GM18858 (cell line): Measurements from ENCODE around the gene LDLRAP1.

Source experiments
- ATAC-seq: cut with Tn5 transposase; IDR thresholded peaks from one replicate; pipeline ENCODE4 v1.9.1; 2021; ENCODE audit not compliant: unreplicated experiment

The LDLRAP1 gene

DNA sequence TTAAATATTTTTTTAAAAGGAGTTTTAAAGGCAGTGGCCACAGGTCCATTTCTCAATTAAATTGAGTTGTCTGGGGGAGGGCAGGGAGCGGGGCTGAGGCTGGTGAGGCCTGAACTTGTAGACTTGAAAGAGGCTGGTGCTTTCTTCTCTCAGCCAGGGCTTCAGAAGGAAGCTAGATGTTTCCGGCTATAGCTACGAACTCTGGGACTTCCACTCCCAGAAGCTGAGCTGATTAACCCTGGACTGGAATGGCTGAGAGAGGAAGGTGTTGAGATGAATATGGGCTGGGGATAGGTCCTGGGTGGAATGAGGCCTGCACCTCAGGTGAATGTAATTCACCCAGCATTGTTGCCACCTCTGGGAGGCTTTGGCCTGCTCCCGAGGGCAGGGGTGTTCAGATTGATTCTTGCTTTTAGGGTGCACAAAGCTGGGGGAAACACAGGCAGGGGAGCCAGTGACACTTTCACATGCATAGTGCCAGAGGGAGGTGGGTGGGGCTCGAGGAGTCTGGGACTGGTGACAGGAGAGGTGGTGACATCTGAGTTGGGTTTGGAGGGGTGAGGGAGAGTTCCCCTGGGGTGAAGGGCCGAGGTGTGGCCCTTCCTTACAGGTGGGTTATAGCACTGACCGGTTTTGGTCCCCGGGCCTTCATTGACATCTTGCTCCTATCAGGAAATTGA lies 18.2 kb downstream of the LDLRAP1 start:
- ATAC-seq: no peak

DNA sequence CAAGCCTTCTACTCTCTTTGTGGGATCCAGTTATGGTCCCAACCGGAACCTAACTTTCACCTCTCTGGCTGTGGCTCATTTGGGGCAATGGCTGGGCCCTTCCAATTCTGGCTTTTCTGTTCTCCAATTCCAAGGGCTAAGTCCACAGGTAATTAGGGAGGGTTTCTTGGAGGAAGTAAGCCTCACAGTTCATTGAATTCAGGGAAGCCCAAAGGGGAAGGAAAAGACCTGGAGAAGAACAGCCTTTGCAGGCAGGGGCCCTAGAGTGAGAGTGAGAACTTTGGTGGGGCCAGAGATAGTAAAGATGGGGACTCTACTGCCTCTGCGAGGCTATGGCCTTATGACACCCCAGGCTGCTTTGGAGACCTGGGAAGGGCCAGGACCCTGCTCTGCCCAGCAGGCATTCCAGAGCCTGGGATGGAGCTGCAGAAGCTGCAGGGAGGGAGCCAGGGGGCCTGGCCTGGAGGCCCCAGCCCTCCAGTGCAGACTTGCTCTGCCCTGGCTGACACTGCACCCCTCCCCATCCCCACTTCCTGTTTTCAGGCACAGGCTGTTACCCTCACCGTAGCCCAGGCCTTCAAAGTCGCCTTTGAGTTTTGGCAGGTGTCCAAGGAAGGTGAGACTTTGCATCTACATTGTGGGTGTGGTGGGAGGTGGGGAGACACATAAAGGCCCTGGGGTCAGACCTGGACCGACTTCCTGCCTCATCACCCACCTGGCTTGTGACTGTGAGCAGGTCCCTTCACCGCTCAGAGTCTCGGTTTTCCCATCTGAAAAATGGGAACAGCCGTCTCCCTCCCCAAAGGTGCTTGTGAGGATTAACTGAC lies 18.9 kb downstream of the LDLRAP1 start:
- peak; percentile 42 for ATAC-seq

DNA sequence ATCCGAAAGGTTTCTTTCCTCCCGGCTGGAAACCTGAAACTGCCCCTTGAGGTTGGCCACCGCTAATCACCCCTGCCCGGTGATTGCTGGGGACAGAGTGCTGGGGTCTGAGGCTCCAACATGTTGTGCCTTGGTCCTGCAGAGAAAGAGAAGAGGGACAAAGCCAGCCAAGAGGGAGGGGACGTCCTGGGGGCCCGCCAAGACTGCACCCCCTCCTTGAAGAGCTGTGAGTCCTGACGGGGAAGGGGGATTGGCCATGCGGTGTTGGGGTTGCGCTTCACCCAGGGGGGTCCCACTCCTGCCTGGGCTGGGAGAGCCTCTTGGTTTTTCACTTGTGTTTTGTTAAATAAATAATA lies 19.5 kb downstream of the LDLRAP1 start:
- no peak for ATAC-seq

DNA sequence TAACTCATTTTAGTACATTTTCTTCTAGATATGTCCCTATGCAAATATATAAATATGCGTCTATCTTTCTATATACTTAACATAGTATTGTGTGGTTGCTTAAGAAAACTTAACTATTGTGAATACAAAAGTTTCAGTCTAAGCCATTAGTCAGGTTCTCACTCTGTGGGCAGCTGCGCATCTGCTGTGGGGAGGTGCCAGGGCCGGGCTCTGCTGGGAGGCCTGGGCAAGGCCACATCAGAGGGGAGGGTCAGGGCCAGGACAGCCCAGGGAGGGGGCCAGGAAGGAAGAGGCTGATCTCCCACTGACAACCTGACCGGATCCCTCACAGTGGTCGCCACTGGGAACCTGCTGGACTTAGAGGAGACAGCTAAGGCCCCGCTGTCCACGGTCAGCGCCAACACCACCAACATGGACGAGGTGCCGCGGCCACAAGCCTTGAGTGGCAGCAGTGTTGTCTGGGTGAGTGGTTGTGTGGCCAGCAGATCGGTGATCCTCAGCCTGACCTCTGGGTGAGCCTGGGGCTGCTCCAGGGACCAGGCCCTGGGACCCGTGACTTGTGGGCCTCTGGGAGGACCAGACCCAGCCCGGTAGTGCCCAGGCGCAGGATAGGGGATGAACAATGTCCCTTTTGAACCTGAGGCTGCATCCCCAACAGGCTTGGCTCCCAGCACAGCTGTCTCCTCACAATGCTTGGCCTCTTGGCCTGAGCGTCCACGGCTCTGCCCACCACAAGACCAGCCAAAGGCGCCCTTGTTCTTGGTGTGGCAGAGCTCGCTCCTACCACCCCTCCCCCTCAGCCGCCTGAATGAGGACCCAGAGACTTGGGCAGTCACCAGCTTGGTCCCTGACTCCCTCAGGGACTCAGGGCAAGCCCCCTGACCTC lies 20.2 kb downstream of the LDLRAP1 start:
- ATAC-seq: no peak

DNA sequence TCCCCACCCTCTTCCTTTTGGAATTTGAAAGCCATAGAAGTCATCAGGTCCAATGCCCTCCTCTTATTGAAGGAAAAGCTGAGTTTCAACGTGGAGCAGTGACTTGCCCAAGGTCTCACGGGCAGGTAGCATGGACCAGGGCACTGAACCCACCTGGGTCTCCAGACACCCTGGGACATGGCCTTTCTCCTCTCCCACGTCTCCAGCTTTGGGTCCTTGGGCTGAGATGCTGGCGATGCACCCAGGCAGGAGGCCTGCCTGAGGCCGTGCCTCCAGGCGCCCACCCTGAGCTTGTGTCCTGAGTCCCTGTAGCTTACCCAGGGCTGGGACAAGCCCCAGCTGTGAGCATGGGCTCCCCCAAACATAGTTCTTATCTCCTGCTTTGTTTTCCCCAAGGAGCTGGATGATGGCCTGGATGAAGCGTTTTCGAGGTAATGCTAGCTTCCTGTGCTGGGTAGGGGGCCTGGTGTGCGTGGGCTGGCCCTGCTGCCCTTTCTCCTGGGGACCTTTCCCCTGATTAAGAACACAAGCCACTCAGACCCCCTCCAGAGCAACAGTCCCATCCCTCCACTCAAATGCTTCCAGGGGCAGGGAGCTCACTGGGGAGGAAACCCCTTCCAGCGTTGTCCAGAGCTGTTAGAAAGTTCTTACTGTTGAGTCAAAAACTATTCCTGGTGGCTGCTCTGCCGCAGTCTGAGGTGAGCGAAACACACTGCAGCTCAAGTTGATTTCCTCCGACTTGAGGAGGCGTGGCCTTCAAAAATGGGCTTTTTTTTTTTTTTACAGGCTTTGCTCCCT lies 21.6 kb downstream of the LDLRAP1 start:
- no peak for ATAC-seq

DNA sequence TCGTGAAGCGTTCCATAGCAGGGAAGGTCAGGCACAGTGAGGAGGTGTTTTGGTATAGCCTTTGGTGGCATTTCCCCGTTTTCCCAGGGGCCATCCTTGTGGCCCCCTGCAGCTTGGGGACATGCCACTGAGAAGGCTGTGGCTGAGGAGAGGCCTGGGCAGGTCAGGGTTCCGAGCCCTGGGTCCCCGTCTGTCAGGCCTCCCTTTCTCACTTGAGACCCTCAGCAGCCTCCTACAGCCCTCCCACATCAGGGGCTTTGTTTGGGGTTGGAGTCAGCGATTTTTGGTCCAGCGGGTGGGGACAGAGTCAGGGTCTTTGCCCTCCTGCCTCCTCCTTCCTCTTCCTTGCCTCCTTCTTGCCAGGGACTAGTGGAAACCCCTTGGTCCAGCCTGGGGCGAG lies 22.2 kb downstream of the LDLRAP1 start:
- ATAC-seq: no peak

- ATAC-seq: no peak
Measured at GRCh38 chr1:25566176-25566729, 22.8 kb downstream of the LDLRAP1 start.

GRCh38 chr1:25566730-25567341 lies 23.4 kb downstream of the LDLRAP1 start:
- ATAC-seq: no peak

GRCh38 chr1:25567710-25568089 lies 24.3 kb downstream of the LDLRAP1 start:
- ATAC-seq: no peak

DNA sequence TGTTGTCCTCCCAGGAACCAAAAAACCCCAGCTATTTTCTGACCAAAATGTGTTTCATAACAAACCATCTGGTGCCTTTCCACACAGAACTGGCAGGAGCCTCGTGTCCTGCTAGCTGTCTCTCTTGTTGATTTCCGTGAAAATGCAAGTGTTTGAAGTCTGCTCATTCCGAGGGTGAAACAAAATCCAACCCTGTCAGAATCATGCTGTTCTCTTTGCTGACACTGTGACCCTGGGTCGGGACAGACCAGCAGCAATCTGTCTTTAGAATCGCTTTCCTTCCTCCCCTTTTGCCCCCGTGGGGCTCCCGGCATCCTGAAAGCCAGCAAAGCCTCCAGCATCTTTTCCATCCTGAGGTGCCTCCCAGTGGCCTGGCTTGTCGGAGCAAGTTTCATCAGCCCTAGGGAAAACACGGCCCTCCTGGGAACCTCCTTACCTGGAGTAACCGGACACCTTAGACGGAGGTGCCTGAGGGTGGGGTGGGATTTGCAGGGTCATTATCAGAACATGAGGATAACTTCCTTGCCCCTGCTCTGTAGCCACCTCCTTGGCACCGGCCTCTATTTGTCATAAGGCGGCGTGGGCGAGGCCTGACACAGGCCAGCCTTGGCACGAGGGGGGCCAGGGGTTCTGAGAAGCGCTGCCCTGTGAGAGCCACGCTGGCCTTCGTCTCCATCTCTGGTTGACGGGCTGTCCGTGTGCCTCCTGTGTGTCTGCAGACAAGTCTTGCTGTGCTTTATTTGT lies 24.9 kb downstream of the LDLRAP1 start:
- ATAC-seq: no peak

DNA sequence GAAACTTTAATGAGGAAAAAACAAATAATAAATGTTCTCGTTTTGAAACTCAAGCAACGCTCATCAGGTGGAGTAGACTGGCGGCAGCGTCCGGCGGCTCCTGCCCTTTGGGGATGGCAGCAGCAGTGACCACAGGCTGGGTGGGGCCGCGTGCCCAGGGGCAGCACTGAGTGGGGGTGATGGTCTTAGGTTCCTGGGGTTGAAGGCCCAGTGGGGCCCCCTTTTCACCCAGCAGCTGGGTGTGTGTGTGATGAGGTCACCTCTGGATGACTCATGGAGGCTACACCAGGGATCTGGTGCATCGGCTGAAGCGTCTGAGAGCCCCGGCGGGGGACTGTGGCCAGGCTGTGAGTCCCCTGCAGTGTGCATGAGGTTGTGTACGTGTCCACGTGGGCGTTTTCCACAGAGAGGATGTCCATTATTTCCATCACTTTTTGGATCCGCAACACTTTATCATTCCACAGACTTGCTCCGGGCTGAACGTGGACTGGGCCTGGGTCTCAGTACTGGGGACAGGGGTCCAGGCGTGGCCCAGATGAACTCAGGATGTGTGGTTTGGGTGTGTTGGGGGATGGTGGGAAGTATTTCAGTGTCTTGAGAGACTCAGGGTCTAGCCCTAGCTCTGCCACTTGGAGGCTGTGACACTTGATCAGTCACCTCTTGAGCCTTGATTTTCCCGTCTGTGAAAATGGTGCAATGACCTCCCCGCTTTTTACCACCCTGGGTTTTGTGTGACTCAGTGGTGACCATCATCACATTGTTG lies 25.6 kb downstream of the LDLRAP1 start:
- ATAC-seq: no peak

GRCh38 chr1:25569597-25570396 lies 26.4 kb downstream of the LDLRAP1 start:
- ATAC-seq: no peak

GRCh38 chr1:25570798-25571521 lies 27.6 kb downstream of the LDLRAP1 start:
- no peak for ATAC-seq

DNA sequence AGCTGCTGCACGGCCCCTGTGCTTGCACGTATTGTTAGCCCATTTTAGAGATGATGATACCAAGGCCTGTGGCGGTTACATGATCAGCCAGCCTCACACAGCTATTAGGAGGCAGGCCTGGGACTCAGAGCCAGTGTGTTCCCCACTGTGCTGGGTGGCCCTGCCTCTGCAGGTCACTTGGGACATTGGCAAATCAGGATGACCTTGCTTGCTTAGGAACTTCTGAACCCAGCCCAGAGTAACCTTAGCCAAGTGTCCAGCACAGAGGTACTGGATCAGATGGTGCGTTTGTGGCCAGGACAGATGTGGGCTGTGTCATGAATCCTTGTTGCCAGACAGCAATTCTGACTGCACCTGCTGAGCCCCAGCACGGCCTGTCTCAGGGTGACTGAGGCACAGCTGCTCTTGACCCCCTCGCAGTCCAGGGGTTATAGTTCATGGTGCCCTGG lies 28.1 kb downstream of the LDLRAP1 start:
- ATAC-seq: no peak

DNA sequence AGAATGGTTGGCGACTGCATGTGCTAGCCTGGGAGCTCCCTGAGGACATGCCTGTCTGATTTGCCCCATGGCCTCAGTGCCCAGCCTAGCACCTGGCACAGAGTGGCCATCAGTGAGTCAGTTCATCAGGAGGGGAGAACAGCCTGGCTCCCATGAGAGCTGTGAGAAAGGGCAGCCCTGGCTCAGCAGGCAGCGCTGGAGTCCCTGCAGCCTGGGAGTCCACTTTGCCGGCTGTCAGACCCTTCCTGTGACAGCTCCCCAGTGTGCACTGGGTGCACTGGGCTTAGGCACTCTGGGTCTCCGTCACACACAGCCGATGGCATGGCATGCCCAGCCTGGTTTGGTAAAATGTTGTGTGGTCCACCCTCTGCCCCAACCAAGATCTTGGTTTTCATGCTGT lies 28.7 kb downstream of the LDLRAP1 start:
- no peak for ATAC-seq

GRCh38 chr1:25572708-25573590 lies 29.5 kb downstream of the LDLRAP1 start:
- ATAC-seq: no peak
